Gastroesophageal sphincter (tissue), 4 donors: ENCODE data around the gene EPHB2. TPM values are rescaled to one million over a fixed set of nuclear protein-coding genes. Genes with fewer than 3 reads are reported as not detected.
"Not testable (repeated sequence)": the region's sequence is repeated elsewhere in the genome, so short reads cannot be mapped to it uniquely, and the experiment has no call there.

Experiments used
- ATAC-seq: fragments of 150-250 bp; one replicate; pipeline ENCODE4 v1.9.1; 2016; ENCODE audit warnings: mild to moderate bottlenecking, moderate library complexity
- H3K27ac ChIP-seq, 4 donors: fragments of 200-600 bp; sonication (generic) in 3 of 4; 1 replicate in 3 of 4; 2 replicates in 1 of 4; pipeline ENCODE4 v1.5.1; 2016 to 2019
- H3K27me3 ChIP-seq: fragments of 200-600 bp; sonication (generic); one replicate; pipeline ENCODE4 v1.5.1; 2019
- H3K36me3 ChIP-seq, 2 donors: fragments of 200-600 bp; sonication (generic); one replicate each; pipeline ENCODE4 v1.5.1; 2019; ENCODE audit warnings: control low read depth in 1 of 2
- H3K4me1 ChIP-seq, 3 donors: fragments of 200-600 bp; sonication (generic); 1 replicate in 2 of 3; 2 replicates in 1 of 3; pipeline ENCODE4 v1.5.1; 2016 to 2019; ENCODE audit warnings: control low read depth in 2 of 3
- H3K4me3 ChIP-seq, 2 donors: fragments of 200-600 bp; sonication (generic); one replicate each; pipeline ENCODE4 v1.5.1; 2019; ENCODE audit warnings: mild to moderate bottlenecking in 1 of 2, moderate library complexity in 1 of 2
- H3K9me3 ChIP-seq, 3 donors: fragments of 200-600 bp; sonication (generic); one replicate each; pipeline ENCODE4 v1.5.1; 2017 to 2019; ENCODE audit warnings: control low read depth in 2 of 3
- CTCF ChIP-seq, 4 experiments: fragments of 200-600 bp in 2 of 4; fragments of 450-650 bp in 2 of 4; sonication (generic) in 1 of 4; IDR thresholded peaks; one replicate each; pipeline ENCODE4 v1.5.1; 2017 to 2019; ENCODE audit warnings: antibody characterized with exemption in 4 of 4, mild to moderate bottlenecking in 2 of 4, moderate library complexity in 2 of 4
- EP300 ChIP-seq: sonication (generic); formaldehyde crosslinking; IDR thresholded peaks from one replicate; pipeline ENCODE4 v1.6.1; 2017; ENCODE audit warnings: antibody characterized with exemption, mild to moderate bottlenecking
- POLR2A ChIP-seq, 2 donors: fragments of 450-650 bp; IDR thresholded peaks; one replicate each; pipeline ENCODE4 v1.6.1; 2017; ENCODE audit warnings: antibody characterized with exemption in 2 of 2, mild to moderate bottlenecking in 2 of 2, moderate library complexity in 1 of 2
- POLR2AphosphoS5 ChIP-seq: sonication (generic); formaldehyde crosslinking; IDR thresholded peaks from one replicate; pipeline ENCODE4 v1.6.1; 2017; ENCODE audit warnings: antibody characterized with exemption
- WGBS, 2 donors: methylation state at CpG; one replicate each; pipeline ENCODE4 v1.1.5; 2018; ENCODE audit warnings: low coverage in 1 of 2; 5-methylcytosine and 5-hydroxymethylcytosine counted together
- total RNA-seq, 4 donors: library from RNA; depleted of rRNA; stranded (reverse); fragments of >200 nt; gene quantifications; one replicate each; pipeline ENCODE4 v1.1.0, GENCODE V29; 2016

The EPHB2 gene
- total RNA-seq, 4 donors from 2014 or later, result 2.0 to 5.9 (median 2.6) TPM

DNA sequence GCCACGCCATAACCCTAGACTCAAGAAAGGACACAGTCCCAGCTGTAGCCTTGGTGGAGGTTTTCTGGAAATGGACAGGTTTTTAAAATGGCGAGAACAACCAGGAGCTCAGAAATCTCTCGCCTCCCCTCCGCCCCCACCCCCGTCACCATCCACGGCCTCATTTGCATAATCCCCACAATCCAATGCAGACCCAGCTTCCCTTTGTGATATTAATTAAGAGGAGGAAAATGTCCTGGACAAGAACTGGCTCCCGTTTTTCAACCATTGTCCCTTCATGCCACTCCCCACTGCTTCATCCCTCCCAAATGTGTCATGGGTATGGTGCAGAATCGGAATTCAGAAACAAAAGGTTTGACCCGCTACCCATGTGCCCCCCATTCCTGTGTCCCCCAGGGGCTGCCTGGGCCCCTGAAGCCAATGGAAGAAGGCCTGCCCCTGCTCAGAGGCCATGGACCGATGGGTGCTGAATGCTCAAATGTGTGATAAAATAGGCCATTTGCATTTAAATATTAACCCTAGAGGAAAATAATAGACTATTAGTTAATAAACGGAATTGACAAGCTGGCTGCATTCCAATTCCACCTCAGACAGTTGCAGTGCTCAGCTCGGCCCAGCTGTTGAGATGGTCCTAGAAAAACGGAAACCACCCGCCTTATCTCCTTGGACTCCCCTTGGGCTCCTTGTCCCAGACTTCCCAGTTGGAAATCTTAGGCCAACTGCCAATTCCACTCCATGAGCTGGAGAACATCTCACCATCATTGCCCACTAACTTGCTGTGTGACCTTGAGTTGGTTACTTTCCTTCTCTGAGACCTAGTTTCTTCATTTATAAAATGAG lies 10.7 kb upstream of the EPHB2 start:
- H3K36me3 ChIP-seq, result no peaks in the 10 kb centered on the region
- ATAC-seq, result no peak
- no peaks in the 10 kb centered on the region for H3K4me1 ChIP-seq
- 70 to 75% methylated on average over 12 to 13 of the region's 14 CpGs for WGBS, 2 donors
- no peaks in the 10 kb centered on the region for H3K9me3 ChIP-seq
- TF ChIP-seq CTCF (IDR thresholded peaks at IDR 0.05), result no peak
- no peak for TF ChIP-seq EP300
- no peak for TF ChIP-seq POLR2AphosphoS5
- no peak for TF ChIP-seq POLR2A (IDR thresholded peaks at IDR 0.05)
- H3K27ac ChIP-seq, result no peak overlapping the region
- H3K4me3 ChIP-seq, result no peak overlapping the region
- H3K27me3 ChIP-seq, result peaks cover 11% of the 10 kb centered on the region

DNA sequence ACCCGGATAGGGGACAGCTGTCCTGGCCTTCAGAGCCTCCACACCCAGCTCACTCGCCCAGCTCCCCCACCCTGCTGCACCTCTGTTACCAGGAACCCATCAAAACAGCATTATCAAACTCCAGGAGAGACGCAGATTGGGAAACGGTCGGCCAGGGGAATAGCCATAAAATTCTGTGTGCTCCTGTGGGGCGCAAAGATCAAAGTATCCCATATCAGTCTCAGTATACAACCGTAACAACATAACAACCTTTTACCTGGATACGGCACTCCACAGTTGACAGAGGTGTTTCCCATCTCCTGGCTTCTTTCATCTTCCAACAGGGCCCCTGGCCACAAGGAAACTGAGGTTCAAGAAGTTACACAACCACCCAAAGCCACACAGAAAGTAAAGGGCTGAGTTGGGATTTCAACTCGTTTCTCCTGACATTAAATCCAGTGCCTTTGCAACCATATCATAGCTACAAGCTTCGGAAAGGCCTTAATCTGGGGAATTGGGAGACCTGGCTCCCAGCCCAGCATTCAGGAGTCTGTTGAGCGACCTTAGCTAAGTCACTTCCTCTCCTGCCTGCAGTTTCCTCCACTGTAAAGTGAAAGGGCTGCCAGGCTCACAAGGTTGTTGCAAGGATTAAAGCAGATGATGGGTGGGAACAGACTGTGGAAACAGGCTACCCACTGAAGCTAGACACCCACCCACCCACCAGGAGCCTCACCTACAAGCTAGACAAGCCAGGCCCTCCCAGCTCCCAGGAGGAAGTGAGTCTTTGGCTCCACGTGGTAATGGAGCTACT lies 8.1 kb upstream of the EPHB2 start:
- no peak for TF ChIP-seq POLR2A (IDR thresholded peaks at IDR 0.05)
- TF ChIP-seq POLR2AphosphoS5, result no peak
- TF ChIP-seq CTCF (IDR thresholded peaks at IDR 0.05), result no peak
- no peak for TF ChIP-seq EP300
- WGBS, 2 donors, result 68 to 100% methylated on average over 3 to 6 of the region's 12 CpGs
- Histone ChIP-seq H3K36me3 (no peaks in the 10 kb centered on the region), H3K4me3 (no peak overlapping the region), H3K27ac (no peak overlapping the region), H3K27me3 (no peaks in the 10 kb centered on the region), H3K4me1 (no peaks in the 10 kb centered on the region), H3K9me3 (no peaks in the 10 kb centered on the region)
- ATAC-seq, result no peak

DNA sequence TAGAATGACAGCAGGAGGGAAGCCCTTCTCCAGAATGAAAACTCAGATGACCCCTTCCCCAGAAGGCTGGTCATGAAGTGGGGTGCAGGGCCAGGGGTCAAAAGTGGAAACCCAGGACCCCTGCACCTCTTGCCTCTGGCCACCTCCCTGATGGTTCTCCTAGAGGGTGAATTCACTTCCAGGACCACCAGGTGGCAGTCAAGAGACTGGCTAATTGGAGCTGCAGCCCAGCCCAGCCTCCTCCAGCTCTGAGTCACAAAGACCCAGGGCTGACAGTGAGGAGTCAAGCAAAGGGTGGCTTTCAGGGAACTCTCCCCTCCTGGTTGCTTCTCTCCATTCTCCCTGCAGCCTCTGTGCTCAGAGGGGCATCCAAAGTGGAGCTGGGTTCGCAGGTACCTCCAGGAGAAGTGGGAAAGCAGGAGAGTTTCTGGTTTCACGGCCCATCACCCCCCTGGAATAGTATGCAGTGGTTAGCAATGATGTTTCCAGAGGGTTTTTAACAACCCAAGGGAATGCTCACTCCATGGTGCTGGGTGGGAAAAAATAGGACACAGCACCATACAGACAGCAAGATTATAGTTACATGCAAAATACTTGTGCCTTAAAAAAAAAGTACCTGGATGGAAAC lies 6.1 kb upstream of the EPHB2 start:
- H3K4me1 ChIP-seq, result peaks cover 0 to under 1% (median 0%) of the 10 kb centered on the region in 3 donors
- H3K4me3 ChIP-seq, result no peak overlapping the region
- peak; percentile 87 for ATAC-seq
- H3K27me3 ChIP-seq, result peaks cover 8% of the 10 kb centered on the region
- H3K9me3 ChIP-seq, result no peaks in the 10 kb centered on the region
- 80% methylated on average over 1 of the region's 2 CpGs; no CpG with 5 or more reads in 1 of the 2 donors for whole genome bisulfite sequencing, 2 donors
- H3K27ac ChIP-seq, result no peak overlapping the region
- H3K36me3 ChIP-seq, result no peaks in the 10 kb centered on the region
- TF ChIP-seq CTCF (IDR thresholded peaks at IDR 0.05), result peak in 3 of 4 experiments; percentile 90 to 95 (median 92)
- no peak for TF ChIP-seq EP300

- peaks cover 0 to 10% (median 3%) of the 10 kb centered on the region in 3 donors for H3K4me1 ChIP-seq
- no peak for ATAC-seq
- no peak overlapping the region for H3K4me3 ChIP-seq
- H3K27ac ChIP-seq, result no peak overlapping the region
- H3K27me3 ChIP-seq, result peaks cover 17% of the 10 kb centered on the region
- no peaks in the 10 kb centered on the region for H3K9me3 ChIP-seq
- TF ChIP-seq POLR2AphosphoS5, result no peak
- TF ChIP-seq EP300, result no peak
- TF ChIP-seq POLR2A (IDR thresholded peaks at IDR 0.05), result no peak
- no peak for TF ChIP-seq CTCF (IDR thresholded peaks at IDR 0.05)
- H3K36me3 ChIP-seq, result no peaks in the 10 kb centered on the region
Measured at GRCh38 chr1:22705586-22705985, 5.1 kb upstream of the EPHB2 start.

- H3K9me3 ChIP-seq, H3K4me3 ChIP-seq, ATAC-seq, H3K36me3 ChIP-seq, H3K27ac ChIP-seq: not testable (repeated sequence)
- H3K27me3 ChIP-seq, result peaks cover 18% of the 10 kb centered on the region
- WGBS, 2 donors, result 95 to 96% methylated on average over 3 to 4 of the region's 4 CpGs
- peaks cover 0 to 11% (median 3%) of the 10 kb centered on the region in 3 donors for H3K4me1 ChIP-seq
Measured at GRCh38 chr1:22706100-22706499, 4.5 kb upstream of the EPHB2 start.
